HT1080 (cell line): ENCODE data around the gene CYFIP1. TPM values are rescaled to one million over a fixed set of nuclear protein-coding genes. Genes with fewer than 3 reads are reported as not detected.

Experiments used
- DNase-seq: peaks from one replicate; pipeline ENCODE4 v3.0.0-alpha.2; 2015; ENCODE audit warnings: low read depth
- total RNA-seq: library from RNA; depleted of rRNA; stranded (reverse); fragments of >200 nt; shearing (Covaris generic); gene quantifications from 2 replicates; pipeline ENCODE4 v1.2.3, GENCODE V29; 2014; rRNA removed

The CYFIP1 gene
- total RNA-seq, 1 experiment from 2014 or later = 96.8 TPM

- no peak for DNase-seq
Observed at GRCh38 chr15:22819651-22820050, 160.5 kb downstream of the CYFIP1 start.

Other genes starting within 250 kb of the CYFIP1 start
- gene NIPA1, start 193.7 kb downstream of the CYFIP1 start, total RNA-seq = 14.1 and 17.3 TPM in 2 replicates
- 143 and 150 TPM in 2 replicates for gene NIPA2, start 141.7 kb downstream of the CYFIP1 start, total RNA-seq
- gene TUBGCP5, start 59.2 kb upstream of the CYFIP1 start, total RNA-seq = 17.7 and 18.9 TPM in 2 replicates
- gene GOLGA6L1, start 156.5 kb upstream of the CYFIP1 start, total RNA-seq = not detected in 2 replicates